ENCODE data around the gene KMT5C.
"Not testable (repeated sequence)": the region's sequence is repeated elsewhere in the genome, so short reads cannot be mapped to it uniquely, and the experiment has no call there.

Gene KMT5C

GRCh38 chr19:55320844-55321419, 18.7 kb upstream of the KMT5C start:
- TF ChIP-seq CTCF (IDR thresholded peaks at IDR 0.05; ENCODE audit: low read depth, low read length) = no peak
- no peak for DNase-seq

GRCh38 chr19:55321466-55322137, 18.1 kb upstream of the KMT5C start:
- H3K36me3 ChIP-seq = no peaks in the 10 kb centered on the region
- H3K4me3 ChIP-seq (ENCODE audit: low read depth, low read length) = no peak overlapping the region
- no peaks in the 10 kb centered on the region for H3K9me3 ChIP-seq
- no peaks in the 10 kb centered on the region for H3K27me3 ChIP-seq
- TF ChIP-seq CTCF (IDR thresholded peaks at IDR 0.05; ENCODE audit: low read depth, low read length) = no peak
- no peaks in the 10 kb centered on the region; the same call in 1 of the 2 replicates for H3K4me1 ChIP-seq
- no peak for DNase-seq

More at GRCh38 chr19:55320844-55321419, 18.7 kb upstream of the KMT5C start:
- Histone ChIP-seq H3K4me3 (ENCODE audit: low read depth, low read length) (no peak overlapping the region), H3K4me1 (no peaks in the 10 kb centered on the region; the same call in 1 of the 2 replicates), H3K9me3 (no peaks in the 10 kb centered on the region), H3K27me3 (no peaks in the 10 kb centered on the region), H3K36me3 (no peaks in the 10 kb centered on the region)

GRCh38 chr19:55322204-55322885, 17.3 kb upstream of the KMT5C start:
- H3K9me3 ChIP-seq = no peaks in the 10 kb centered on the region
- H3K27me3 ChIP-seq = no peaks in the 10 kb centered on the region
- no peak for TF ChIP-seq CTCF (IDR thresholded peaks at IDR 0.05; ENCODE audit: low read depth, low read length)
- no peak overlapping the region for H3K4me3 ChIP-seq (ENCODE audit: low read depth, low read length)
- H3K4me1 ChIP-seq = no peaks in the 10 kb centered on the region; the same call in 1 of the 2 replicates
- no peaks in the 10 kb centered on the region for H3K36me3 ChIP-seq
- no peak for DNase-seq

GRCh38 chr19:55324662-55325061, 15.0 kb upstream of the KMT5C start:
- Histone ChIP-seq H3K27me3 (no peaks in the 10 kb centered on the region), H3K4me3 (ENCODE audit: low read depth, low read length) (no peak overlapping the region), H3K36me3 (no peaks in the 10 kb centered on the region), H3K4me1 (no peaks in the 10 kb centered on the region; the same call in 1 of the 2 replicates), H3K9me3 (no peaks in the 10 kb centered on the region)
- no peak for DNase-seq
- TF ChIP-seq CTCF (IDR thresholded peaks at IDR 0.05; ENCODE audit: low read depth, low read length) = no peak

- no peaks in the 10 kb centered on the region for H3K36me3 ChIP-seq
- H3K9me3 ChIP-seq = no peaks in the 10 kb centered on the region
- no peak for TF ChIP-seq CTCF (IDR thresholded peaks at IDR 0.05; ENCODE audit: low read depth, low read length)
- DNase-seq = no peak
- H3K4me1 ChIP-seq = no peaks in the 10 kb centered on the region
- H3K4me3 ChIP-seq (ENCODE audit: low read depth, low read length) = no peak within 1 kb of the TSS
- H3K27me3 ChIP-seq = no peaks in the 10 kb centered on the region
Observed at GRCh38 chr19:55325172-55325571, 14.5 kb upstream of the KMT5C start, which contains the start of gene TMEM150B. Gene TMEM150B (minus strand): TSS chr19:55325341. CDS start chr19:55321036, 4,305 bp downstream.

GRCh38 chr19:55328774-55329318, 10.8 kb upstream of the KMT5C start:
- DNase-seq; H3K9me3 ChIP-seq; H3K27me3 ChIP-seq; H3K4me3 ChIP-seq (ENCODE audit: low read depth, low read length); H3K36me3 ChIP-seq; H3K4me1 ChIP-seq: not testable (repeated sequence)

GRCh38 chr19:55329791-55330190, 9.9 kb upstream of the KMT5C start:
- not testable (repeated sequence) for H3K4me1 ChIP-seq; H3K9me3 ChIP-seq; DNase-seq; H3K36me3 ChIP-seq; H3K27me3 ChIP-seq; H3K4me3 ChIP-seq (ENCODE audit: low read depth, low read length)
